ENCODE measurements around the gene WBP2. TPM values are rescaled to one million over a fixed set of nuclear protein-coding genes. Genes with fewer than 3 reads are reported as not detected.
"Not testable (repeated sequence)": the region's sequence is repeated elsewhere in the genome, so short reads cannot be mapped to it uniquely, and the experiment has no call there.

WBP2 gene
- total RNA-seq, 2 donors from 2014 or later, result 67.4 to 127 TPM

GRCh38 chr17:75816693-75817092 is 38.4 kb downstream of the WBP2 start:
- Mint-ChIP-seq H3K27ac (no peak overlapping the region), H3K27me3 (no peaks in the 10 kb centered on the region), H3K36me3 (ENCODE audit: low read depth) (peaks cover 66% of the 10 kb centered on the region), H3K4me3 (no peak overlapping the region), H3K4me1 (peaks cover 6% of the 10 kb centered on the region), H3K9me3 (no peaks in the 10 kb centered on the region)
- no peak for ATAC-seq (replicated peaks)

DNA sequence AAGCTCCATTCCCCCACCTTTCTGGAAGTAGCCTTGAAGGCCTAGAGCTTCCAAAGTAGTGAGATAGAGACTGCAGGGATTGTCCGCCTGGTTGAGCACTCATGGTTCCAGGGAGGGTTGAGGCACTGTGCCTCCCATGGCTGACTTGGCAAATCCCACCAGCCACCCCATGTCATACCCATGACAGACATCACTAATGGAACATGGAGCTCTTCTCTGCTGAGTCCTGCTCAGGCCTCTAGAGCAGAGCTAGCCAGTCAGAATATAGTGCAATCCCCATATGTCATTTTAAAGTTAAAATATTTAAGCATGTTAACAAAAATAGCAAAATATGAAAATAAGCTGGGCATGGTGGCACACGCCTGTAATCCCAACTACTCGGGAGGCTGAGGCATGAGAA is 39.7 kb downstream of the WBP2 start:
- no peaks in the 10 kb centered on the region for H3K4me1 Mint-ChIP-seq
- H3K27me3 Mint-ChIP-seq, result no peaks in the 10 kb centered on the region
- no peaks in the 10 kb centered on the region for H3K9me3 Mint-ChIP-seq
- no peak overlapping the region for H3K4me3 Mint-ChIP-seq
- H3K27ac Mint-ChIP-seq, result no peak overlapping the region
- ATAC-seq (replicated peaks), result no peak
- H3K36me3 Mint-ChIP-seq (ENCODE audit: low read depth), result peaks cover 62% of the 10 kb centered on the region

GRCh38 chr17:75814900-75815373 is 40.2 kb downstream of the WBP2 start:
- H3K27me3 Mint-ChIP-seq, result no peaks in the 10 kb centered on the region
- ATAC-seq (replicated peaks), result no peak
- no peak overlapping the region for H3K27ac Mint-ChIP-seq
- H3K36me3 Mint-ChIP-seq (ENCODE audit: low read depth), result peaks cover 62% of the 10 kb centered on the region
- H3K4me3 Mint-ChIP-seq, result no peak overlapping the region
- no peaks in the 10 kb centered on the region for H3K9me3 Mint-ChIP-seq
- H3K4me1 Mint-ChIP-seq, result no peaks in the 10 kb centered on the region

DNA sequence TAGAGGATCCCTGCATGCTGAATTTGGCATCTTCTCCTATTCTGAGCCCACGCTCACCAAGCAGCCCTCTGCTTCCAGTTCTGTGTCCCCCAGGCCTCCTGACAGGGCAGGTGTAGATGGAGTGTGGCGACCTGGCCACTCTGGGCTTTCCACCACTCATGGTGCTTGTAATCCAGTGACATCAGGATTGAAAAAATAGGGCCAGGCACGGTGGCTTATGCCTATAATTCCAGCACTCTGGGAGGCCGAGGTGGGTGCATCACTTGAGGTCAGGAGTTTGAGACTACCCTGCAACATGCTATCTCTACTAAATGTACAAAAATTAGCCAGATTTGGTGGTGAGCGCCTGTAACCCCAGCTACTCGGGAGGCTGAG is 41.1 kb downstream of the WBP2 start:
- Mint-ChIP-seq H3K27ac (no peak overlapping the region), H3K36me3 (ENCODE audit: low read depth) (peaks cover 53% of the 10 kb centered on the region), H3K9me3 (no peaks in the 10 kb centered on the region), H3K4me3 (no peak overlapping the region), H3K27me3 (no peaks in the 10 kb centered on the region), H3K4me1 (no peaks in the 10 kb centered on the region)
- no peak for ATAC-seq (replicated peaks)

GRCh38 chr17:75813081-75814020 is 41.8 kb downstream of the WBP2 start:
- no peak overlapping the region for H3K4me3 Mint-ChIP-seq
- H3K36me3 Mint-ChIP-seq (ENCODE audit: low read depth), result peaks cover 46% of the 10 kb centered on the region
- no peak overlapping the region for H3K27ac Mint-ChIP-seq

DNA sequence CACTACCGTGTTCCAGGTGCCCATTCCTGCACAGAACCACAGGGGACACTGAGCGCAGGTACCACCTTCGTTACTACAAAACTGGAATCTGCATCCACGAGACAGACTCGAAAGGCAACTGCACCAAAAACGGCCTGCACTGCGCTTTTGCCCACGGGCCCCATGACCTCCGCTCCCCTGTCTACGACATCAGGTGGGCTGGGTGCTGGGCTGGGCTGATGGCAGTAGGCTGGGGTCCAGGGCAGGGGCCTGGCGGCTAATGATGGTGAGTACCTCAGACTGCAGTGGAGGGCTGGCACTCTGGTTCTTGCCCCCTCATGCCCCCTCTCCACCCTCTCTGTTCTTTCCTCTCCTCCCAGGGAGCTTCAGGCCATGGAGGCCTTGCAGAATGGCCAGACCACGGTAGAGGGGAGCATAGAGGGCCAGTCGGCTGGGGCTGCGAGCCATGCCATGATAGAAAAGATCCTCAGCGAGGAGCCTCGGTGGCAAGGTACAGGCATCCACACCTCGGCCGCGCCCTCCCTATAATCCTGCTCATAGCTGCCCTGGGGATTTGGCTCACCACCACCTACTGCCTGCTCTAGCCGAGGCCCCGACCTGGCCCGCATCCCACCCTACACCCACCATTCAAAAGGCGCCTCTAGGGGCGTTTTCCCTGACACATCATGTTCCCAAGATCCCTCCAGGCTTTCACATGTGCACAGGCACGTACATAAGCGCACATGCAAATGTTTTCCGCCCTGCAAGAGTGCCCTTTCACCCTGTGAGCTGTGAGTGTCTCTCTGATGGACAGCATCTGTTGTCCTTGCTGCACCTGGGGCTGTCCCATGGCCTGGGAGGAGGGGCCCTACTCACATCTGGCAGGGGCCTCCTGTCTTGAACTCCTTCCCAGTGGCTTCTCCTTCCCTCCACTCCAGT is 42.8 kb downstream of the WBP2 start:
- Mint-ChIP-seq H3K4me1 (no peaks in the 10 kb centered on the region), H3K27ac (no peak overlapping the region), H3K27me3 (no peaks in the 10 kb centered on the region), H3K36me3 (ENCODE audit: low read depth) (peaks cover 40% of the 10 kb centered on the region), H3K4me3 (no peak overlapping the region), H3K9me3 (no peaks in the 10 kb centered on the region)
- ATAC-seq (replicated peaks), result no peak

More at GRCh38 chr17:75813081-75814020, 41.8 kb downstream of the WBP2 start:
- no peaks in the 10 kb centered on the region for H3K4me1 Mint-ChIP-seq
- no peak for ATAC-seq (replicated peaks)
- H3K27me3 Mint-ChIP-seq, result no peaks in the 10 kb centered on the region
- H3K9me3 Mint-ChIP-seq, result no peaks in the 10 kb centered on the region

- peaks cover 29% of the 10 kb centered on the region for H3K36me3 Mint-ChIP-seq (ENCODE audit: low read depth)
- no peak for ATAC-seq (replicated peaks)
- no peak overlapping the region for H3K27ac Mint-ChIP-seq
- H3K4me1 Mint-ChIP-seq, result no peaks in the 10 kb centered on the region
- no peak overlapping the region for H3K4me3 Mint-ChIP-seq
- no peaks in the 10 kb centered on the region for H3K27me3 Mint-ChIP-seq
- no peaks in the 10 kb centered on the region for H3K9me3 Mint-ChIP-seq
Observed at GRCh38 chr17:75811174-75811573, 44.0 kb downstream of the WBP2 start.

- H3K4me3 Mint-ChIP-seq; H3K4me1 Mint-ChIP-seq; H3K27ac Mint-ChIP-seq; ATAC-seq (replicated peaks); H3K9me3 Mint-ChIP-seq; H3K27me3 Mint-ChIP-seq: not testable (repeated sequence)
- H3K36me3 Mint-ChIP-seq (ENCODE audit: low read depth), result peaks cover 25% of the 10 kb centered on the region
Observed at GRCh38 chr17:75810756-75811155, 44.4 kb downstream of the WBP2 start.

- no peak overlapping the region for H3K4me3 Mint-ChIP-seq
- no peaks in the 10 kb centered on the region for H3K27me3 Mint-ChIP-seq
- peaks cover 25% of the 10 kb centered on the region for H3K36me3 Mint-ChIP-seq (ENCODE audit: low read depth)
- no peak overlapping the region for H3K27ac Mint-ChIP-seq
- no peaks in the 10 kb centered on the region for H3K9me3 Mint-ChIP-seq
- H3K4me1 Mint-ChIP-seq, result no peaks in the 10 kb centered on the region
- no peak for ATAC-seq (replicated peaks)
Observed at GRCh38 chr17:75810216-75810615, 44.9 kb downstream of the WBP2 start.

DNA sequence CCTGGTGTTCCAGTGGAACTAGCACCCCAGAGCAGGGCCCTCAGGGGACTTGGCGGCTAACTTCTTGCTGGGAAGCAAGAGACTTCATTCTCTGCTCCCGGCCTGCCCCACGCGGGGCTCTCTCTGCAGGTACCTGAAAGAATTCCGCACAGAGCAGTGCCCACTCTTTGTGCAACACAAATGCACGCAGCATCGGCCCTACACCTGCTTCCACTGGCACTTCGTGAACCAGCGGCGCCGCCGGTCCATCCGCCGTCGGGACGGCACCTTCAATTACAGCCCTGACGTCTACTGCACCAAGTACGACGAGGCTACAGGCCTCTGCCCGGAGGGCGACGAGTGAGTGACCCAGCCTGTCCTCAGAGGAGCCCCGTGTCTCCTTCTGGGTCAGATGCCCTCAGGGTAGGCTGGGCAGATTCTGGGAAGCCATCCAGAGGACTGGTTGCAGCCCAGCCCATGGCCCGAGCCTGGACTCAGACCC is 45.5 kb downstream of the WBP2 start:
- Mint-ChIP-seq H3K27me3 (no peaks in the 10 kb centered on the region), H3K4me3 (no peak overlapping the region), H3K9me3 (no peaks in the 10 kb centered on the region), H3K4me1 (no peaks in the 10 kb centered on the region), H3K27ac (no peak overlapping the region), H3K36me3 (ENCODE audit: low read depth) (peaks cover 25% of the 10 kb centered on the region)
- no peak for ATAC-seq (replicated peaks)

GRCh38 chr17:75808905-75809621 is 46.1 kb downstream of the WBP2 start:
- Mint-ChIP-seq H3K4me3 (no peak overlapping the region), H3K27ac (peak overlapping the region; percentile 55), H3K27me3 (no peaks in the 10 kb centered on the region), H3K36me3 (ENCODE audit: low read depth) (peaks cover 19% of the 10 kb centered on the region), H3K9me3 (no peaks in the 10 kb centered on the region), H3K4me1 (no peaks in the 10 kb centered on the region)
- ATAC-seq (replicated peaks), result peak; percentile 66

DNA sequence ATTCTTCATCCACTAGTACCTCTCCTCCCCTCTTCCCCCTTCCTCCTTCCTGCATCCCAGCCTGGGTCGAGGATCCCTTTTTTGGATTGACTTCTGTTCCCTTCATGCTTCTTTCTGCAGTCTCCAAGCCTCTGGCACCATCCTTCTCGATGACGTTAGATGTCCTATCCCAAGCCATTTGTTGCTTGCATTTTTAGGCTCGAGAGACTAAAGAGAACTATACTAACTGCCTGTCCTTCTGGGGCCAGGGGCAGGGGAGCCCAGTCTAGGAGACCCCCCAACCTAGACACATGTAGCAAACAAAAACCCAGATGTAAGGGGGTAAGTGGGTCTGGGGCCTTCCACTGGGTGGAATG is 46.6 kb downstream of the WBP2 start:
- ATAC-seq (replicated peaks), result no peak
- no peak overlapping the region for H3K4me3 Mint-ChIP-seq
- H3K27me3 Mint-ChIP-seq, result no peaks in the 10 kb centered on the region
- peak overlapping the region; percentile 55 for H3K27ac Mint-ChIP-seq
- H3K4me1 Mint-ChIP-seq, result no peaks in the 10 kb centered on the region
- no peaks in the 10 kb centered on the region for H3K9me3 Mint-ChIP-seq
- H3K36me3 Mint-ChIP-seq (ENCODE audit: low read depth), result peaks cover 13% of the 10 kb centered on the region

DNA sequence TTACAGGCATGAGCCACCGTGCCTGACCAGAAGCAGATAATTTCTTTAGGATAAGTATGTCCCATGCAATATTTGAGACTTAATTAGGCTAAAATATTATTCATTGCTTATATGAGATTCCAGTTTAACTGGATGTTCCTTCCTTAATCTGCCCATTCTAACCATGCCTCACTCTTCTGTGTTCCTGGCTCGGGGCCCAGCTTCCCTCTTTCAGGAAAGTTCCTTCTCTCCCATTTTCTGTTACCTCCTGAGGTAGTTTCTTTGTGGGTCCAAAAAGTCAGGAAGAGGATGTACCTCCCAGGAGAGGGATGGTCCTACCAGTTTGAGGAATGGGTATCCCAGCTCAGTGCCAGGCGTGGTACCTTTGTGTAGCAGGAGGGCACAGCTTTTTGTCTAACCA is 47.3 kb downstream of the WBP2 start:
- H3K36me3 Mint-ChIP-seq (ENCODE audit: low read depth), result peaks cover 11% of the 10 kb centered on the region
- H3K4me1 Mint-ChIP-seq, result no peaks in the 10 kb centered on the region
- ATAC-seq (replicated peaks), result no peak
- no peaks in the 10 kb centered on the region for H3K27me3 Mint-ChIP-seq
- H3K4me3 Mint-ChIP-seq, result no peak overlapping the region
- peak overlapping the region; percentile 55 for H3K27ac Mint-ChIP-seq
- no peaks in the 10 kb centered on the region for H3K9me3 Mint-ChIP-seq

- H3K4me3 Mint-ChIP-seq, result no peak overlapping the region
- no peaks in the 10 kb centered on the region for H3K9me3 Mint-ChIP-seq
- H3K27me3 Mint-ChIP-seq, result no peaks in the 10 kb centered on the region
- H3K27ac Mint-ChIP-seq, result no peak overlapping the region
- peaks cover 4% of the 10 kb centered on the region for H3K36me3 Mint-ChIP-seq (ENCODE audit: low read depth)
- ATAC-seq (replicated peaks), result no peak
- H3K4me1 Mint-ChIP-seq, result no peaks in the 10 kb centered on the region
Observed at GRCh38 chr17:75806822-75807500, 48.2 kb downstream of the WBP2 start.
